ENCODE results near the gene ARHGAP33.

Gene ARHGAP33

DNA sequence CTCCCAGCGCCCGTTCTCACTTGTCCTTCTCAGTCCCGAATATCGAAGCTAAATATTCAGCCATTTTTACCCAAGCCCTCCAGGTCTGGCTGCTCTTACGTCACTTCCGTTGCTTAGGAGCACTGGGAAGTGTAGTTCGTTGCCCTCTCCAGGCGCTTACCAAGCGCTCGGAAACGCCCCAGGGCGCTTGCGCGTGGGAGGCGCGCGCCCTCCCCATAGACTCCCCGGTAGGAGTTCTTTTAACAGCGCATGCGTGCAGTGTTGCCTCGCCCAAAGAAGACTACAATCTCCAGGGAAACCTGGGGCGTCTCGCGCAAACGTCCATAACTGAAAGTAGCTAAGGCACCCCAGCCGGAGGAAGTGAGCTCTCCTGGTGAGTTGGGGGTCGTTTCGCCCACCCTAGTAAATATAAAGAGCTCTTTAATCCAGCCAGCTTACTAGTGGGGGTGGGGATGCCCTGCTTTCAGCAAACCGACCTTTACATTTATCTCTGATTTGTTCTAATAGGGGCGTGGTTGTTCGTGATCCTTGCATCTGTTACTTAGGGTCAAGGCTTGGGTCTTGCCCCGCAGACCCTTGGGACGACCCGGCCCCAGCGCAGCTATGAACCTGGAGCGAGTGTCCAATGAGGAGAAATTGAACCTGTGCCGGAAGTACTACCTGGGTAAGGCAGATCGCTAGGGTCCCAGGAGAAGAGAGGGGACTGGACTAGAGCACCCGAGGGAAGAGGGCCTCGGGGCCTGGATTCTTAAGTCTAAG lies 29.9 kb upstream of the ARHGAP33 start, which contains the start of the genes PSENEN and U2AF1L4:
Gene PSENEN (plus strand): TSS at position 324 of the 759 bp plus-strand sequence. CDS start 280 bp downstream, at position 604.
Gene U2AF1L4 (minus strand): TSS at position 91 of the 759 bp plus-strand sequence. CDS start 27 bp downstream, at position 64.
- TF ChIP-seq POLR2A (IDR thresholded peaks at IDR 0.05; ENCODE audit: low read depth, low read length), result peak; percentile 37; the same call in 1 of the 2 replicates
- FAIRE-seq (peak; percentile 60), DNase-seq (ENCODE audit: insufficient read length, low spot score) (peak; percentile 96)

DNA sequence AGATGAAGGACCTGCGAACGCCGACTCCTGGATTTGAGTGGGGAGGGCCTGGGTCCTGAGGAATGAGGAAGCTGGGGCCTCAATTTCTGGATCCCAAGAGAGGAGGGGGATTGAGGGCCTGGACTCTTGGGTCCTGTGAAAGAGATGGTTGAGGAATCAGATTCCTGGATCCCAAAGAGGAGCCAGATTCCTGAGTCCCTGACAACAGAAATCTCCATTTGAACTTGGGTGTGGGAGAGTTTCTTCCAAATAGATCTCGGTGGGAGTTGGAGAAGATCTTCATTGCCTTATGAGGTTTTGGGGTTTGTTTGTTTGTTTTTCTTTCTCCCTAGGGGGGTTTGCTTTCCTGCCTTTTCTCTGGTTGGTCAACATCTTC lies 29.3 kb upstream of the ARHGAP33 start:
- FAIRE-seq, result no peak
- no peak for TF ChIP-seq POLR2A (IDR thresholded peaks at IDR 0.05; ENCODE audit: low read depth, low read length)
- no peak for DNase-seq (ENCODE audit: insufficient read length, low spot score)

DNA sequence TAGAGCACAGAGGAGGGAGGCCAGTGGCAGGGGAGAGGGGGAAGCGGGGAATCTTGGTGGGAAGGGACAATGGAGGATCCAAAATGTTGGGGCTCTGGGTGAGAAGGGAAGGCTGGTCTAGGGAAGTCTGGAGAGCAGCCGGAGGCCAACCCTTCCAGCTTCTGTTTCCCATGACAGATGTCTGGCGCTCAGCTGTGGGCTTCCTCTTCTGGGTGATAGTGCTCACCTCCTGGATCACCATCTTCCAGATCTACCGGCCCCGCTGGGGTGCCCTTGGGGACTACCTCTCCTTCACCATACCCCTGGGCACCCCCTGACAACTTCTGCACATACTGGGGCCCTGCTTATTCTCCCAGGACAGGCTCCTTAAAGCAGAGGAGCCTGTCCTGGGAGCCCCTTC lies 28.8 kb upstream of the ARHGAP33 start:
- DNase-seq (ENCODE audit: insufficient read length, low spot score), result no peak
- no peak for FAIRE-seq
- no peak for TF ChIP-seq POLR2A (IDR thresholded peaks at IDR 0.05; ENCODE audit: low read depth, low read length)

GRCh38 chr19:35748106-35749020 lies 27.0 kb upstream of the ARHGAP33 start, which contains the start of gene LIN37:
LIN37 (plus strand) TSS chr19:35748576; CDS start chr19:35748725, 149 bp downstream.
- FAIRE-seq (peak; percentile 88), DNase-seq (ENCODE audit: insufficient read length, low spot score) (peak; percentile 97)
- peak; percentile 81 for TF ChIP-seq POLR2A (IDR thresholded peaks at IDR 0.05; ENCODE audit: low read depth, low read length)

- FAIRE-seq, result no peak
- no peak for DNase-seq (ENCODE audit: insufficient read length, low spot score)
- TF ChIP-seq POLR2A (IDR thresholded peaks at IDR 0.05; ENCODE audit: low read depth, low read length), result no peak
Observed at GRCh38 chr19:35750167-35750566, 25.2 kb upstream of the ARHGAP33 start.

DNA sequence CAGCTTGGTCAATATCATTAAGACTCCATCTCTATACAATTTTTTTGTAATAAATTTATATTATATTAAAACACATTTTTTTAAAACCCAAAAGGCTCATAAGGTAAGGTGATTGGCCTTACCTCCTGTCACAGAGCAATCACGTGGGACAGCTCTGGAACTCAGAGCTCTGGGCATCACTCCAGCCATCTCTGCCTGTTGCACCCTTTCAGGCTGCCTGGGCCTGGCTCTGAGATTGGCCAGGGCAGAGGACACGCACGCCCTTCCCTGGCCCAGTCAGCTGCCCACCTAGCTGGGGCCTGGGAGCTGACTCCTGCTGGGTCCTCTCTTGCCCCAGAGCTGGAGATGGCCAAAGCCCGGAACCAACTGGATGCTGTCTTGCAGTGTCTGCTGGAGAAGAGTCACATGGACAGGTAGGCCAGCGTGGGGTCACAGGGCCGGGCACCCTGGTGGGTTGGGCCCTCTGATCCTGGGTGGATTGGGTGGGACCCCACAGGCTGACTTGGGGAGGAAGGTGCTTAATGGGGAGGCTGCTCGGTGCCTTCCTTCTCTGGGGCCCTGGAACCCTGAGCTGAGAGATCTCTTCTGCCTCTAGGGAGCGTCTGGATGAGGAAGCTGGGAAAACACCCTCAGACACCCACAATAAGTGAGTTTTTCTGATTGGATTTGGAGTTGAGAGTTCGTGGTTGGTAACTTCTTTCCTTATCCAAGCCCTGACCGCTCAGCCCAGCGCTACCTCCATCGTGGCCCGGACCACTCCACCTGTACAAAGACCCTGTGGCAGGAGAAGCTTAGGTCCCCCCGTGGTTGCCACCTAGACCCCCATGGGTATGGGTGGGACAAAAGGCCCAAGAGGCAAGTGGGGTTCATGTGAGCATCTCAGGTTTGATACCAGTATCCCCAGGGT lies 23.3 kb upstream of the ARHGAP33 start:
- FAIRE-seq, result no peak

GRCh38 chr19:35752746-35753350 lies 22.5 kb upstream of the ARHGAP33 start:
- no peak for TF ChIP-seq POLR2A (IDR thresholded peaks at IDR 0.05; ENCODE audit: low read depth, low read length)
- FAIRE-seq (no peak), DNase-seq (ENCODE audit: insufficient read length, low spot score) (no peak)

More for the DNA sequence above, 23.3 kb upstream of the ARHGAP33 start:
- no peak for TF ChIP-seq POLR2A (IDR thresholded peaks at IDR 0.05; ENCODE audit: low read depth, low read length)
- DNase-seq (ENCODE audit: insufficient read length, low spot score), result no peak

GRCh38 chr19:35753634-35754369 lies 21.6 kb upstream of the ARHGAP33 start:
- no peak for DNase-seq (ENCODE audit: insufficient read length, low spot score)
- FAIRE-seq, result no peak
- no peak for TF ChIP-seq POLR2A (IDR thresholded peaks at IDR 0.05; ENCODE audit: low read depth, low read length)

GRCh38 chr19:35754370-35755130 lies 20.8 kb upstream of the ARHGAP33 start:
- no peak for TF ChIP-seq POLR2A (IDR thresholded peaks at IDR 0.05; ENCODE audit: low read depth, low read length)
- no peak for DNase-seq (ENCODE audit: insufficient read length, low spot score)
- FAIRE-seq, result no peak

- FAIRE-seq, result no peak
- no peak for TF ChIP-seq POLR2A (IDR thresholded peaks at IDR 0.05; ENCODE audit: low read depth, low read length)
- DNase-seq (ENCODE audit: insufficient read length, low spot score), result no peak
Observed at GRCh38 chr19:35755131-35755549, 20.2 kb upstream of the ARHGAP33 start.

- FAIRE-seq (no peak), DNase-seq (ENCODE audit: insufficient read length, low spot score) (no peak)
- TF ChIP-seq POLR2A (IDR thresholded peaks at IDR 0.05; ENCODE audit: low read depth, low read length), result no peak
Observed at GRCh38 chr19:35755550-35756376, 19.6 kb upstream of the ARHGAP33 start.
